NCI-H82 (cell line): ENCODE data around the gene CTXND2.
A peak's percentile ranks its signal among the peaks of the same experiment; 100 is the strongest.
"Not testable (repeated sequence)": the region's sequence is repeated elsewhere in the genome, so short reads cannot be mapped to it uniquely, and the experiment has no call there.

Source experiments
- DNase-seq: peaks from one replicate; lab custom pipeline; 2025; lab: John Stamatoyannopoulos, UW

CTXND2 gene

GRCh38 chr1:150890033-150890416 is 3.1 kb downstream of the CTXND2 start:
- DNase-seq: no peak

- no peak for DNase-seq
Observed at GRCh38 chr1:150893336-150893913, 6.5 kb downstream of the CTXND2 start.

- DNase-seq: no peak
Observed at GRCh38 chr1:150895618-150896017, 8.7 kb downstream of the CTXND2 start.

- not testable (repeated sequence) for DNase-seq
Observed at GRCh38 chr1:150899795-150900194, 12.9 kb downstream of the CTXND2 start.

GRCh38 chr1:150902346-150902745 is 15.4 kb downstream of the CTXND2 start:
- DNase-seq: no peak

GRCh38 chr1:150902751-150903150 is 15.8 kb downstream of the CTXND2 start:
- DNase-seq: no peak

- no peak for DNase-seq
Observed at GRCh38 chr1:150905301-150905700, 18.4 kb downstream of the CTXND2 start.

- DNase-seq: no peak
Observed at GRCh38 chr1:150906329-150906728, 19.4 kb downstream of the CTXND2 start.

GRCh38 chr1:150906813-150907212 is 19.9 kb downstream of the CTXND2 start:
- DNase-seq: no peak

- no peak for DNase-seq
Observed at GRCh38 chr1:150909585-150910180, 22.7 kb downstream of the CTXND2 start.

- no peak for DNase-seq
Observed at GRCh38 chr1:150912623-150913022, 25.7 kb downstream of the CTXND2 start.

- DNase-seq: no peak
Observed at GRCh38 chr1:150917387-150917786, 30.5 kb downstream of the CTXND2 start.

GRCh38 chr1:150922519-150922975 is 35.6 kb downstream of the CTXND2 start:
- DNase-seq: peak; percentile 93

GRCh38 chr1:150925080-150925479 is 38.1 kb downstream of the CTXND2 start:
- DNase-seq: no peak

GRCh38 chr1:150926097-150926741 is 39.3 kb downstream of the CTXND2 start, which contains the start of gene SETDB1:
TSS of gene SETDB1 (plus strand) at chr1:150926363. CDS start at chr1:150927715, 1,352 bp downstream.
- peak; percentile 100 for DNase-seq

GRCh38 chr1:150927624-150928023 is 40.7 kb downstream of the CTXND2 start:
- no peak for DNase-seq

- no peak for DNase-seq
Observed at GRCh38 chr1:150928286-150928685, 41.4 kb downstream of the CTXND2 start.

- DNase-seq: not testable (repeated sequence)
Observed at GRCh38 chr1:150928775-150929174, 41.8 kb downstream of the CTXND2 start.

GRCh38 chr1:150931773-150932172 is 44.8 kb downstream of the CTXND2 start:
- no peak for DNase-seq

- DNase-seq: no peak
Observed at GRCh38 chr1:150944856-150945255, 57.9 kb downstream of the CTXND2 start.

GRCh38 chr1:150954708-150955107 is 67.8 kb downstream of the CTXND2 start:
- no peak for DNase-seq

- DNase-seq: no peak
Observed at GRCh38 chr1:150955280-150955679, 68.3 kb downstream of the CTXND2 start.

- no peak for DNase-seq
Observed at GRCh38 chr1:150957666-150958065, 70.7 kb downstream of the CTXND2 start.
